HCT116 (cell line): Measurements from ENCODE around the gene POP7.

Source experiments
- CEBPB ChIP-seq: IDR thresholded peaks from 2 replicates; pipeline ENCODE4 v1.6.1; 2012; ENCODE audit warnings: low read depth
- CTCF ChIP-seq, 3 experiments: fragments of 200-600 bp in 1 of 3; sonication (generic) in 1 of 3; IDR thresholded peaks in 2 of 3; conservative IDR thresholded peaks in 1 of 3; 2 replicates each; pipeline ENCODE4 v1.5.1; 2012 to 2017; ENCODE audit warnings: low read depth in 2 of 3, low read length in 2 of 3, antibody characterized with exemption in 1 of 3, borderline replicate concordance in 1 of 3, control low read depth in 1 of 3, mild to moderate bottlenecking in 1 of 3, mixed read lengths in 1 of 3, mixed run types in 1 of 3, moderate library complexity in 1 of 3; ENCODE audit not compliant: insufficient read depth in 1 of 3
- FOSL1 ChIP-seq: IDR thresholded peaks from 2 replicates; pipeline ENCODE4 v1.6.1; 2012; ENCODE audit warnings: low read depth
- POLR2A ChIP-seq: IDR thresholded peaks from 2 replicates; pipeline ENCODE4 v1.7.0; 2011; ENCODE audit warnings: borderline replicate concordance; ENCODE audit not compliant: insufficient read depth, insufficient read length; ENCODE audit errors: extremely low read depth
- RAD21 ChIP-seq: IDR thresholded peaks from 2 replicates; pipeline ENCODE4 v1.6.1; 2012; ENCODE audit warnings: low read depth, mild to moderate bottlenecking
- SIN3A ChIP-seq: IDR thresholded peaks from 2 replicates; pipeline ENCODE4 v1.6.1; 2012; ENCODE audit warnings: low read depth
- TCF7L2 ChIP-seq: IDR thresholded peaks from 2 replicates; pipeline ENCODE4 v1.7.0; 2011; ENCODE audit warnings: borderline replicate concordance, inconsistent platforms; ENCODE audit not compliant: insufficient read depth, insufficient read length; ENCODE audit errors: extremely low read depth
- ZNF274 ChIP-seq: fragments of 200-500 bp; sonication (Bioruptor generic); IDR thresholded peaks from 2 replicates; pipeline ENCODE4 v1.6.1; 2014; ENCODE audit warnings: mild to moderate bottlenecking, low read depth, low read length, inconsistent platforms

DNA sequence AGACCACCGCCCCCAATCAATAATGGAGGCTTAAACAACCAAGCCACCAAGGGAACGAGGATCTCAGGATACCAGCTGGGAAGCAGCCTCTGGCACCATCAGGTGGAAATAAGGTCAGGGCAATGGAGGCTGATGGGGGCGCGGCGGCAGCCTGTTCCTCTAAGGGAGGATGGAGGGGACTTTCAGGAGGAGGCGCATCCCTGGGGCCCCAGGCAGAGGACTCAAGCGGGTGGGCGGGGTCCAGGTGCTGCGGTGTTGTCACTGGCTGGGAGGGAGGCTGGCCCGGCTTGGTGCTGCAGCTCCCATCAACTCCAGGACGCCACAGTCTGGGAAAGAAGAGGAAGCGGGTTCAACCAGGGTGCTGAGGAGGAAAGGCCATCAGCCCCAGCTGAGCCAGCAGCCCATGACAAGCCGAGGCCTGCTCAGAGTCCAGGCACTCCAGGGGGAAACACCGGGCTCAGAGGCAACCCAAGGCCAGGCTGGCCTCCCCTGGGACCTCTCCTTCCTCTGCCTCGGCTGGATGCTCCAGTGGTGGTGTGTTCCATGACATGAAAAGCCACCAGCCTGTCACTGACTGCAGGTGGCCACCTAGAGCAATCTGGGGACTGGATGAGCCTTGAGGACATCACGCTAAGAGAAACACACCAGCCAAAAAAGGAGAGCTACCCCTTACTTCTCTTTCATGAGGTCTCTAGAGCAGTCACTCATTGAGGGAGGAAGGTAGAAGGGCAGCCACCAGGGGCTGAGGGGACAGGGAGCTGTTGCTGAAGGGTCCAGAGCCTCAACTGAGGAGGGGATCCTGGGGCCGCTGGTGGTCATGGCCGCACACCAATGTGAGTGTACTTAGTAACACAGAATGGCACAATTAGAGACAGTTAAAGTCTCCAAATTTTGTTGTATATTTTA, 16.4 kb upstream of the POP7 start:
- no peak for TF ChIP-seq CTCF (IDR thresholded peaks at IDR 0.05 in 2 of 3, conservative IDR thresholded peaks at IDR 0.05 in 1 of 3; ENCODE audit: borderline replicate concordance in 1 of 3, insufficient read depth in 1 of 3, low read depth in 2 of 3, low read length in 2 of 3)
- no peak for TF ChIP-seq ZNF274
- no peak for TF ChIP-seq POLR2A
- TF ChIP-seq CEBPB, result no peak
- no peak for TF ChIP-seq TCF7L2
- no peak for TF ChIP-seq RAD21
- no peak for TF ChIP-seq FOSL1
- TF ChIP-seq SIN3A, result no peak
